Mesothelial cell of epicardium (in vitro differentiated cells): ENCODE results near the gene RSRC1. TPM values are rescaled to one million over a fixed set of nuclear protein-coding genes. Genes with fewer than 3 reads are reported as not detected.

Experiments used
- DNase-seq, 2 experiments: peaks; one replicate each; pipeline ENCODE4 v3.0.0; 2021; ENCODE audit warnings: low spot score in 2 of 2; ENCODE audit not compliant: unreplicated experiment in 2 of 2
- H3K27ac Mint-ChIP-seq: 2 replicates; pipeline ENCODE4 v1.8.0; 2021; ENCODE audit warnings: mixed read lengths
- H3K27me3 Mint-ChIP-seq: 2 replicates; pipeline ENCODE4 v1.8.0; 2021; ENCODE audit warnings: low read depth, mixed read lengths
- H3K36me3 Mint-ChIP-seq: 2 replicates; pipeline ENCODE4 v1.8.0; 2021; ENCODE audit warnings: mixed read lengths
- H3K4me1 Mint-ChIP-seq: 2 replicates; pipeline ENCODE4 v1.8.0; 2021; ENCODE audit warnings: mixed read lengths
- H3K4me3 Mint-ChIP-seq: 2 replicates; pipeline ENCODE4 v1.8.0; 2021; ENCODE audit warnings: mild to moderate bottlenecking, moderate library complexity, mixed read lengths
- H3K9me3 Mint-ChIP-seq: 2 replicates; pipeline ENCODE4 v1.8.0; 2021; ENCODE audit warnings: mixed read lengths
- total RNA-seq: library from RNA; stranded (reverse); gene quantifications from 3 replicates; pipeline ENCODE4 v1.2.1, GENCODE V29; 2021
- TF ChIP-seq, protein P1 (sequence below): fragments of 200-600 bp; sonication (generic); IDR thresholded peaks from one replicate; pipeline ENCODE4 v1.5.0; 2021; ENCODE audit warnings: antibody characterized with exemption; ENCODE audit not compliant: unreplicated experiment

Gene RSRC1
- total RNA-seq, 1 donor from 2014 or later: 34.9 TPM

DNA sequence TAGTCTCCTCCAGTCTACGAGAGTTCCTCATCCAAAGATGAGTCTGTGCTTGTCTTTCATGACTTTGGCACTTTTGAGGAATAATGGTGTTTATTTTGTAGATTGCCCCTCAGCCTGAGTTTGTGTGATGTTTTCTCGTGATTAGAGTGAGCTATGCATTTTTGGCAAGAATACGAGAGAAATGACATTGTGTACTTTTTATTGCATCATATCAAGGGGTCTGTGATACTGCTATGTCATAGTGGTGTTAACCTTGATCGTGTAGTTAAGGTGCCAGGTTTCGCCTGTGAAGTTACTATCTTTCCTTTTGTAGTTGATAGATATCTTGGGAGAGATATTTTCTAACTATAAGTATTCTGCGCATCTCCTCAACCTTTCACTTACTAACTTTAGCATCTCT lies 18.9 kb downstream of the RSRC1 start:
- Mint-ChIP-seq H3K4me3 (no peak overlapping the region), H3K9me3 (peaks cover 25% of the 10 kb centered on the region), H3K27me3 (no peaks in the 10 kb centered on the region), H3K27ac (no peak overlapping the region), H3K4me1 (no peaks in the 10 kb centered on the region), H3K36me3 (peaks cover 53% of the 10 kb centered on the region)
- DNase-seq: no peak
- TF ChIP-seq, protein P1, sequence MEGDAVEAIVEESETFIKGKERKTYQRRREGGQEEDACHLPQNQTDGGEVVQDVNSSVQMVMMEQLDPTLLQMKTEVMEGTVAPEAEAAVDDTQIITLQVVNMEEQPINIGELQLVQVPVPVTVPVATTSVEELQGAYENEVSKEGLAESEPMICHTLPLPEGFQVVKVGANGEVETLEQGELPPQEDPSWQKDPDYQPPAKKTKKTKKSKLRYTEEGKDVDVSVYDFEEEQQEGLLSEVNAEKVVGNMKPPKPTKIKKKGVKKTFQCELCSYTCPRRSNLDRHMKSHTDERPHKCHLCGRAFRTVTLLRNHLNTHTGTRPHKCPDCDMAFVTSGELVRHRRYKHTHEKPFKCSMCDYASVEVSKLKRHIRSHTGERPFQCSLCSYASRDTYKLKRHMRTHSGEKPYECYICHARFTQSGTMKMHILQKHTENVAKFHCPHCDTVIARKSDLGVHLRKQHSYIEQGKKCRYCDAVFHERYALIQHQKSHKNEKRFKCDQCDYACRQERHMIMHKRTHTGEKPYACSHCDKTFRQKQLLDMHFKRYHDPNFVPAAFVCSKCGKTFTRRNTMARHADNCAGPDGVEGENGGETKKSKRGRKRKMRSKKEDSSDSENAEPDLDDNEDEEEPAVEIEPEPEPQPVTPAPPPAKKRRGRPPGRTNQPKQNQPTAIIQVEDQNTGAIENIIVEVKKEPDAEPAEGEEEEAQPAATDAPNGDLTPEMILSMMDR: no peak

DNA sequence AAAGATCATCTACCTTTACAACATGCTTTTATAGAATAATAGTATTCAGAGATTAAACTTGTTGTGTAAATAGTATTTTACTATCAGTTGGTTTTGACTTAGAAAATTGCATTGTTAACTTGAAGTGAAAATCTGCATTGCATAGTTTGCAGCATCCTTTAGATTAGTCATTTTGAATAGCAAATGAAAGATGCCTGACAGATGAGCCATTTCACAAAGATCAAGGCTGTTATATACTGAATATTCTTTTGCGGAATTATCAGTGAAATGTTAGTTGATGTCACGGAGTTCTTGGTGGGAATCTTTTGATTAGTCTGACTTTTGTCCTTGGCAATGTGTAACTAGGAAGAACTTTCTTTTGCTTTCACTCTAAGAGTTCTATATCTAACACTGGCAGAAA lies 24.5 kb downstream of the RSRC1 start:
- H3K4me1 Mint-ChIP-seq: no peaks in the 10 kb centered on the region
- H3K36me3 Mint-ChIP-seq: peaks cover 13% of the 10 kb centered on the region
- H3K9me3 Mint-ChIP-seq: no peaks in the 10 kb centered on the region
- no peak overlapping the region for H3K4me3 Mint-ChIP-seq
- DNase-seq: no peak
- TF ChIP-seq, protein P1: no peak
- H3K27ac Mint-ChIP-seq: no peak overlapping the region
- H3K27me3 Mint-ChIP-seq: no peaks in the 10 kb centered on the region

DNA sequence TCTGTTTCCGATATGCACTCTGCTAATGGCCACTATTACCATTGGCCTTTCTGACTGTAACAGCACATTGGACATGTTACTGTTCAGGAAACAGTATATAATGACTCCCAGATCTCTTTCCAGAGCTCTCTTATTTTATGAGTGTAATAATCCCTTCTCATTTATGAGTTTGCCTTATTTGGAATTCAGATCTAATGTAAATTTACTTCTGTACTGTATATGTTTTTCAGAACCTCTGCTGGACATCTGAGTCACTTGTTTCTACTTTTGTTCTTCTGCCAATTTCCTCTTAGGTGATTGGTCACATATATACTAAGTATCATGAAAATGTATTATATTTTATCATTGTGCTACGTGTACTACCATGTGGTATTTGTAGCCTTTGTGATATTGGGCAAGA lies 30.5 kb downstream of the RSRC1 start:
- Mint-ChIP-seq H3K27ac (no peak overlapping the region), H3K4me1 (no peaks in the 10 kb centered on the region), H3K9me3 (peaks cover 2% of the 10 kb centered on the region), H3K27me3 (no peaks in the 10 kb centered on the region), H3K4me3 (no peak overlapping the region), H3K36me3 (peaks cover 17% of the 10 kb centered on the region)
- TF ChIP-seq, protein P1: no peak
- no peak for DNase-seq

DNA sequence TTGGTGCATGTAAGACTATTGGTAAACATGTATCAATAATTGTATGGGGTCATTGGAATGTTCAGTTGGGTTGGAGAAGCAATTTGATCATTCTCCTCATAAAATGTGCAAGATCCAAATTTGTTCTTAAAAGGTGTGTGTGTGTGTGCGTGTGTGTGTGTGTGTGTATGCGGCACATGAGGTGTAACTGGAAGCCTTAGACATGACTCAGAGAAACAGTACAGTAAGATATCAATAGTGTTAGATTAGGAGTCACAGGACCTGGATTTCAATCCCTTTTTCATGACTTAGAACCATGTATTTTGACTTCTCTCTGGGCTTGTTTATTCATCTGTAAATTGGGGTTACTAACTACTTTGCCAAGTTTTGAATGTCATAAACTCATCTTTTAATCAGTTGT lies 38.3 kb downstream of the RSRC1 start:
- peaks cover 4% of the 10 kb centered on the region for H3K9me3 Mint-ChIP-seq

DNA sequence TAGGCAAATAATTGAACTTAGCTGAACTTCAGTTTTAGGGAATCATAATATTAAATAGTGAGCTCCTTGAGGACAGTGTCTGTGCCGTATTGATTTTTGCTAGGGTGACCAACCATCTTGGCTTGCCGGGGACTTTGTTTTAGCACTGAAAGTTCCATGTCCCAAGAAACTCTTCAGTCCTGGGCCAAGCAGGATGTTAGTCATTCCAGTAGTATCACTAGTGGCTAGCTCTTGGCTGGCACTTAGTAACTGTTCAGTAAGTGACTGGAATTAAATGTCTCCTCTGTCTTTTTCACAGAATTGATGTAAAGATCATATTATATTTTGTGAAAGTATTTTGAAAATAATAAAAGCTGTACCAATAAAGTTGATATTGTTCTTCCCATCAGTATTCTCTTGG lies 42.3 kb downstream of the RSRC1 start:
- Mint-ChIP-seq H3K4me3 (no peak overlapping the region), H3K36me3 (peaks cover 21% of the 10 kb centered on the region), H3K27ac (no peak overlapping the region), H3K4me1 (no peaks in the 10 kb centered on the region), H3K27me3 (no peaks in the 10 kb centered on the region), H3K9me3 (peaks cover 14% of the 10 kb centered on the region)
- TF ChIP-seq, protein P1: no peak
- no peak for DNase-seq

More for the DNA sequence above, 38.3 kb downstream of the RSRC1 start:
- no peak for DNase-seq
- Mint-ChIP-seq H3K4me3 (no peak overlapping the region), H3K27ac (no peak overlapping the region), H3K36me3 (peaks cover 6% of the 10 kb centered on the region), H3K27me3 (no peaks in the 10 kb centered on the region), H3K4me1 (no peaks in the 10 kb centered on the region)
- TF ChIP-seq, protein P1: no peak

DNA sequence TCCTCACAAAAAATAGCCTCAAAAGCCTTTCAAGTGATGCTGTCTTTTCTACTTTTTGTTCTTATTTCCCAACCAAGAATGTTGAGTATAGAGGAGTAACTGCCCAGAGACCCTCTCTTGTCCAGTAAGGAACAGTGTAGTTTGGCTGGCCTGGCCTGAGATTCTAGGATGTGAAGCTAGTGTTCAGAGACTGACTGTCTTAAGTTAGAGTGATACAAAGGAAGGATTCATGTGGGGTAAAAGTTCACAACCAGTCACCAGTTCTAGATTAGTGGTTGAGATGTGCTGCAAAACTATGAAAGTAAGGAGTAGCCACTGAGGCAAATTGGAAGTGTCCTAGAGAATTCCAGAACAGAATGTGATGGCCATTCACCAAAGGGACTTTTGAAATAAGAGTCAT lies 49.1 kb downstream of the RSRC1 start:
- Mint-ChIP-seq H3K4me1 (peaks cover 11% of the 10 kb centered on the region), H3K36me3 (peaks cover 16% of the 10 kb centered on the region)

More for the DNA sequence above, 49.1 kb downstream of the RSRC1 start:
- H3K27ac Mint-ChIP-seq: no peak overlapping the region
- no peak for DNase-seq
- no peak overlapping the region for H3K4me3 Mint-ChIP-seq
- TF ChIP-seq, protein P1: no peak
- H3K9me3 Mint-ChIP-seq: peaks cover 14% of the 10 kb centered on the region
- H3K27me3 Mint-ChIP-seq: no peaks in the 10 kb centered on the region
